ENCODE results near the gene TAMALIN.

The TAMALIN gene

GRCh38 chr12:52046859-52047258, 40.1 kb downstream of the TAMALIN start:
- no peak for TF ChIP-seq CTCF (IDR thresholded peaks at IDR 0.05; ENCODE audit: low read depth, low read length)
- DNase-seq (ENCODE audit: low read depth in 2 of 2), result no peak
- no peak overlapping the region for H3K4me3 ChIP-seq (replicated peaks in 1 of 2; ENCODE audit: low read depth in 2 of 2, low read length in 2 of 2)

- TF ChIP-seq CTCF (IDR thresholded peaks at IDR 0.05; ENCODE audit: low read depth, low read length), result no peak
Observed at GRCh38 chr12:52049286-52049685, 42.5 kb downstream of the TAMALIN start.

GRCh38 chr12:52049688-52050087, 42.9 kb downstream of the TAMALIN start:
- no peak for DNase-seq (ENCODE audit: low read depth in 2 of 2)
- TF ChIP-seq CTCF (IDR thresholded peaks at IDR 0.05; ENCODE audit: low read depth, low read length), result no peak
- H3K4me3 ChIP-seq (replicated peaks in 1 of 2; ENCODE audit: low read depth in 2 of 2, low read length in 2 of 2), result no peak overlapping the region

More at GRCh38 chr12:52049286-52049685, 42.5 kb downstream of the TAMALIN start:
- DNase-seq (ENCODE audit: low read depth in 2 of 2), result no peak
- H3K4me3 ChIP-seq (replicated peaks in 1 of 2; ENCODE audit: low read depth in 2 of 2, low read length in 2 of 2), result no peak overlapping the region

GRCh38 chr12:52050116-52050757, 43.5 kb downstream of the TAMALIN start:
- DNase-seq (ENCODE audit: low read depth in 2 of 2), result peak; percentile 48 to 79
- peak overlapping the region; percentile 56 to 58 for H3K4me3 ChIP-seq (replicated peaks in 1 of 2; ENCODE audit: low read depth in 2 of 2, low read length in 2 of 2)
- no peak for TF ChIP-seq CTCF (IDR thresholded peaks at IDR 0.05; ENCODE audit: low read depth, low read length)

- H3K4me3 ChIP-seq (replicated peaks in 1 of 2; ENCODE audit: low read depth in 2 of 2, low read length in 2 of 2), result peak within 1 kb of the TSS; percentile 63
- peak; percentile 95 to 99 for DNase-seq (ENCODE audit: low read depth in 2 of 2)
- peak; percentile 5 for TF ChIP-seq CTCF (IDR thresholded peaks at IDR 0.05; ENCODE audit: low read depth, low read length)
Observed at GRCh38 chr12:52050758-52051541, 44.2 kb downstream of the TAMALIN start, which contains the start of gene NR4A1. Gene NR4A1, plus strand, starts transcription at chr12:52051442. Its CDS starts 2,887 bp downstream, at chr12:52054329.

- no peak for TF ChIP-seq CTCF (IDR thresholded peaks at IDR 0.05; ENCODE audit: low read depth, low read length)
- peak in 1 of 2 donors; percentile 74 for DNase-seq (ENCODE audit: low read depth in 2 of 2)
Observed at GRCh38 chr12:52052468-52053186, 45.9 kb downstream of the TAMALIN start.

More at GRCh38 chr12:52052468-52053186, 45.9 kb downstream of the TAMALIN start:
- peak overlapping the region; percentile 63 for H3K4me3 ChIP-seq (replicated peaks in 1 of 2; ENCODE audit: low read depth in 2 of 2, low read length in 2 of 2)

Data from cardiac fibroblast (primary cell).